NB4 (cell line): ENCODE results near the gene UST.
"Not testable (repeated sequence)": the region's sequence is repeated elsewhere in the genome, so short reads cannot be mapped to it uniquely, and the experiment has no call there.

Source experiments
- MYC ChIP-seq: IDR thresholded peaks from 2 replicates; pipeline ENCODE4 v1.6.1; 2011; ENCODE audit warnings: low read depth, low read length
- POLR2A ChIP-seq: IDR thresholded peaks from 2 replicates; pipeline ENCODE4 v1.6.1; 2011; ENCODE audit warnings: mild to moderate bottlenecking; ENCODE audit not compliant: insufficient read length; ENCODE audit errors: extremely low read depth
- TF ChIP-seq, protein P1 (sequence below): IDR thresholded peaks from one replicate; pipeline ENCODE4 v1.5.1; 2012; ENCODE audit warnings: low read depth, low read length
- TF ChIP-seq, protein P2 (sequence below): IDR thresholded peaks from 2 replicates; pipeline ENCODE4 v1.6.1; 2011; ENCODE audit warnings: low read depth, low read length

DNA sequence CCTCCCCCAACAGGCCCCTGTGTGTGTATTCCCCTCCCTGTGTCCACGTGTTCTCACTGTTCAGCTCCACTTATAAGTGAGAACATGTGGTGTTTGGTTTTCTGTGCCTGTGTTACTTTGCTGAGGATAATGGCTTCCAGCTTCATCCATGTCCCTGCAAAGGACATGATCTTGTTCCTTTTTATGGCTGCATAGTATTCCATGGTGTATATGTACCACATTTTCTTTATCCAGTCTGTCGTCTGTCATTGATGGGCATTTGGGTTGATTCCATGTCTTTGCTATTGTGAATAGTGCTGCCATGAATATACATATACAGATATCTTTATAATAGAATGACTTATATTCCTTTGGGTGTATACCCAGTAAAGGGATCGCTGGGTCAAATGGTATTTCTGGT is 106.3 kb downstream of the UST start:
- TF ChIP-seq, protein P1, sequence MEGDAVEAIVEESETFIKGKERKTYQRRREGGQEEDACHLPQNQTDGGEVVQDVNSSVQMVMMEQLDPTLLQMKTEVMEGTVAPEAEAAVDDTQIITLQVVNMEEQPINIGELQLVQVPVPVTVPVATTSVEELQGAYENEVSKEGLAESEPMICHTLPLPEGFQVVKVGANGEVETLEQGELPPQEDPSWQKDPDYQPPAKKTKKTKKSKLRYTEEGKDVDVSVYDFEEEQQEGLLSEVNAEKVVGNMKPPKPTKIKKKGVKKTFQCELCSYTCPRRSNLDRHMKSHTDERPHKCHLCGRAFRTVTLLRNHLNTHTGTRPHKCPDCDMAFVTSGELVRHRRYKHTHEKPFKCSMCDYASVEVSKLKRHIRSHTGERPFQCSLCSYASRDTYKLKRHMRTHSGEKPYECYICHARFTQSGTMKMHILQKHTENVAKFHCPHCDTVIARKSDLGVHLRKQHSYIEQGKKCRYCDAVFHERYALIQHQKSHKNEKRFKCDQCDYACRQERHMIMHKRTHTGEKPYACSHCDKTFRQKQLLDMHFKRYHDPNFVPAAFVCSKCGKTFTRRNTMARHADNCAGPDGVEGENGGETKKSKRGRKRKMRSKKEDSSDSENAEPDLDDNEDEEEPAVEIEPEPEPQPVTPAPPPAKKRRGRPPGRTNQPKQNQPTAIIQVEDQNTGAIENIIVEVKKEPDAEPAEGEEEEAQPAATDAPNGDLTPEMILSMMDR = not testable (repeated sequence)
- not testable (repeated sequence) for TF ChIP-seq POLR2A, MYC
- TF ChIP-seq, protein P2, sequence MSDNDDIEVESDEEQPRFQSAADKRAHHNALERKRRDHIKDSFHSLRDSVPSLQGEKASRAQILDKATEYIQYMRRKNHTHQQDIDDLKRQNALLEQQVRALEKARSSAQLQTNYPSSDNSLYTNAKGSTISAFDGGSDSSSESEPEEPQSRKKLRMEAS = not testable (repeated sequence)
